Measurements from ENCODE around the gene SLCO4A1.

Gene SLCO4A1

GRCh38 chr20:62657956-62658355 lies 15.7 kb downstream of the SLCO4A1 start:
- peaks cover 7% of the 10 kb centered on the region for H3K4me1 ChIP-seq
- no peaks in the 10 kb centered on the region for H3K9me3 ChIP-seq
- no peak for DNase-seq
- no peaks in the 10 kb centered on the region for H3K27me3 ChIP-seq
- peaks cover 35% of the 10 kb centered on the region for H3K36me3 ChIP-seq
- no peak for TF ChIP-seq CTCF (IDR thresholded peaks at IDR 0.05; ENCODE audit: low read depth, low read length)
- no peak overlapping the region for H3K4me3 ChIP-seq (ENCODE audit: low read depth, low read length)

- Histone ChIP-seq H3K27me3 (no peaks in the 10 kb centered on the region), H3K4me3 (ENCODE audit: low read depth, low read length) (no peak overlapping the region), H3K9me3 (no peaks in the 10 kb centered on the region), H3K36me3 (peaks cover 37% of the 10 kb centered on the region), H3K4me1 (peaks cover 7% of the 10 kb centered on the region)
- no peak for TF ChIP-seq CTCF (IDR thresholded peaks at IDR 0.05; ENCODE audit: low read depth, low read length)
- no peak for DNase-seq
These were observed 16.4 kb downstream of the SLCO4A1 start for GRCh38 chr20:62658593-62659178.

DNA sequence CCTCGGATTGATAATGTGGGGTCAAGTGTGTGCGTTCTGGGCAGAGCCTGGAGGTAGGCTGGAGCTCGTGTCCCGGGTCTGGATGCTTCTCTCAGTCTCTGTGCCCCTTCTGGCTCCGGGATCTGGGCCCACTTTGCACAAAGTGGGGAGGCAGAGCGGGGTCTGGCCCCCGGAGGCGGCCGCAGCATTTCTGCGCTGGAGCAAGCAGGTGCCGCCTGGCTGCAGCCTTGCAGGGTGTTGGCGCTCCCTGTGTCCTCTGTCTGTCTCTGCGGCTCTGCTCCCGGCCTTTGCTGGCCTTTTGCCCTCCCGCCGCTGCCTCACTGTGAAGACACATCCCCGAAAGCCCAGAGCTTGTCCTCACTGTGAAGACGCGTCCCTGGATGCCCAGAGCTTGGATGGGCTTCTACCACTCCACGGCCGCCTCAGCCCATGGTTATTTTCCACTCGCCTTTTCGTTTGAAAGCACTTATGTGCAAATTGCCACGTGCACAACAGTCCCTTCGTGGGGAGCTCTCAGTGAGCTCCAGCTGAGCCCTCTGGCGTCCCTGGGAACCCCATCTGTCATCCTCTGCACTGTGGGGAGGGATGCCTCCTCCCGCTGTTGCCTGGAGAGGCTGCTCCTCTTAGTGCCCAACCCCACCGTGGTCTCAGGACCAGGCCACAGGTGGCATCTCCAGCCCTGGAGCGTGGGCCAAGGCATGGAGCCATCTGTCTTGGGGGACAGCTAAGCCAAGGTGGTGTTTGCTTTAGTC lies 17.4 kb downstream of the SLCO4A1 start:
- Histone ChIP-seq H3K9me3 (no peaks in the 10 kb centered on the region), H3K36me3 (peaks cover 33% of the 10 kb centered on the region), H3K27me3 (no peaks in the 10 kb centered on the region), H3K4me1 (peaks cover 7% of the 10 kb centered on the region), H3K4me3 (ENCODE audit: low read depth, low read length) (no peak overlapping the region)
- no peak for DNase-seq
- TF ChIP-seq CTCF (IDR thresholded peaks at IDR 0.05; ENCODE audit: low read depth, low read length) = no peak

GRCh38 chr20:62660240-62660615 lies 17.9 kb downstream of the SLCO4A1 start:
- TF ChIP-seq CTCF (IDR thresholded peaks at IDR 0.05; ENCODE audit: low read depth, low read length) = no peak
- H3K4me3 ChIP-seq (ENCODE audit: low read depth, low read length) = no peak overlapping the region
- peaks cover 7% of the 10 kb centered on the region for H3K4me1 ChIP-seq
- no peak for DNase-seq
- no peaks in the 10 kb centered on the region for H3K9me3 ChIP-seq
- no peaks in the 10 kb centered on the region for H3K27me3 ChIP-seq
- H3K36me3 ChIP-seq = peaks cover 37% of the 10 kb centered on the region

DNA sequence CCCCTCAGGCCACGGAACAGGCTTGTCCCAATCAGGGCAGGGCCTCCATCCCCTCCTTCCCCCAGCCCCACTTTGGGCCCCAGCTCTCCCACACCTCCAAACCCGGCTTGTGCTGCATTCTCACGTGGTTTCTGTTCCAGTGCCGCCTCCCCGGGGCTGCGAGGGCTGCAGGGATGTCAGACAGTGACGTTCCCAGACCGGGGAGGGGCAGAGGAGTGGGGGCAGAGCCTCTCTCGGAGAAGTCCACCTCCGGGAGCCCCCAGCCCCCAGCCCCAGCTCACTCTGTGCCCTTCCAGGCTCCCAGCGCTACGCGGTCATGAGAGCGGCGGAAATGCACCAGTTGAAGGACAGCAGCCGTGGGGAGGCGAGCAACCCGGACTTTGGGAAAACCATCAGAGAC lies 18.5 kb downstream of the SLCO4A1 start:
- no peak for TF ChIP-seq CTCF (IDR thresholded peaks at IDR 0.05; ENCODE audit: low read depth, low read length)
- no peak overlapping the region for H3K4me3 ChIP-seq (ENCODE audit: low read depth, low read length)
- no peaks in the 10 kb centered on the region for H3K9me3 ChIP-seq
- peaks cover 7% of the 10 kb centered on the region for H3K4me1 ChIP-seq
- H3K27me3 ChIP-seq = no peaks in the 10 kb centered on the region
- peaks cover 38% of the 10 kb centered on the region for H3K36me3 ChIP-seq
- DNase-seq = no peak

- no peak for TF ChIP-seq CTCF (IDR thresholded peaks at IDR 0.05; ENCODE audit: low read depth, low read length)
- no peaks in the 10 kb centered on the region for H3K9me3 ChIP-seq
- H3K36me3 ChIP-seq = peaks cover 30% of the 10 kb centered on the region
- peaks cover 7% of the 10 kb centered on the region for H3K4me1 ChIP-seq
- no peak for DNase-seq
- no peaks in the 10 kb centered on the region for H3K27me3 ChIP-seq
- no peak overlapping the region for H3K4me3 ChIP-seq (ENCODE audit: low read depth, low read length)
These were observed 19.3 kb downstream of the SLCO4A1 start for GRCh38 chr20:62661647-62662046.
